NCI-H1105 treated with DMSO at 0.1 percent for 48 hours (cell line): ENCODE measurements around the gene SH2D3C.

ENCODE experiments used
- DNase-seq: peaks from one replicate; lab custom pipeline; 2025; lab: John Stamatoyannopoulos, UW

SH2D3C gene

DNA sequence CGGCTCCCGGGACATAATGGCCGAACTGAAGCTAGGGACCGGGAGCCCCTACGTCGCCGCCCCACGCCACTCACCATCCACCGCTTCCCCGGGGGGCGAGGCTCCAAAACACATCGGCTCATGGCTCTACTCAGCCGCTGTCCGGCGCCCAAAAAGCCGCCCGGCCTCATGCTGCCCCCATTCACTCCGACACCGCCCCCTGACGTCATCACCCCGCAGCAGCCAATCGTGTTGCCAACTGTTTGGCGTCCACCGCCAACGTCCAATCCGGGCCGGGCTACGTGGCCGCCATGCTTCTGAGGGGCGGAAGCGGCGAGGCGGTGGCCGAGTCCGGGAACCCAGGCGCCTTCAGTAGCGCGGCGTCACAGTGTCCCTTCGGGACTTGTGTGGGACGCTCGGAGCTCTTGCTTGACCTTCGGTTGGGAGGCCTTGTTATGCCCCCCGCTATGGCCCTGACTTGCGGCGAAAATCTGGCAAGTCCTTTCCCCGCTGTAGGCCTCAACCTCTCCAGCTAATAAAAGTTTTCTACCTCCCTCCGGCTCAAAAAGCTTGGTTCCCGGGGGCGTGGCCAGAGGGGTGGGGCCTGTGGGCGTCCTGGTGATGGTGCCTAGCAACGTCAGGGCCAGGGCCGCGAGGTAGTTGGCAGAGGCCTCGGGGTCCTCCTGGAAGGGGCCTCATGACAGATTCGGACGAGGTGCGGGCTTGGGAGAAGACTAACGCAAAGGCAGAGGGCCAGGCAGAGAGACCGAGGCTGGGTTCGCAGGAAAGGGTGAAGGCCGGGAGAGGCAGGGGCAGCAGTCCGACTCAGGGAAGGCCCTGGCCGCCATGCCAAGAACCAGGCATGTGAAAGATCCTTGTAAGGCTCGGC, 62.8 kb downstream of the SH2D3C start, which contains the start of the genes PTRH1 and TTC16:
Gene PTRH1 (minus strand): TSS at position 194 of the 868 bp plus-strand sequence. CDS start 24 bp downstream, at position 170.
Gene TTC16 (plus strand): TSS at position 610 of the 868 bp plus-strand sequence. CDS start 67 bp downstream, at position 677.
- peak; percentile 87 for DNase-seq

DNA sequence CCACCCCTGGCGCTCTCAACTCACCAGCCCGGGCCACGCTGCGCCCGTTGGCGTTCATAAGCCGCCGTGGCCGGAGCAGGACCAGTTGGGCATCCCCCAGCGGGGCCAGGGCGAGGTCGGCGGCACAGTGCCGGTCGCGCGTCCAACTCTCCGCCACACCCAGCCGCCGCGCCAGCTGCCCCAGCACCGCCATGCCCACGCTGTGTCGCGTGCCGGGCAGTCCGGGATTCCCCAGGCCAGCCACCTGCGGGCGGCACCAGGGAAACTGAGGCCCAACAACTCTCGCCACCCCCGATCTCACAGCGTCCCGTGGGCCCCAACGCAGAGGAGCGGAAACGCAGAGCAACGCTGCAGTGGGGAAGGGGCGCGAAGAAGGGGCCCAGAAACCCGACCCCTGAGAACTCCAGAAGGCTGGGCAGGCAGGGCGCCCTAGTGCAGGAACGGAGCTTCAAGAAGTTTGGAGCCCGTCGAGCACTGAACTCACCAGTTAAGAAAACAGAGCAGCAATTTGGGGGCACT, 63.5 kb downstream of the SH2D3C start:
- no peak for DNase-seq

DNA sequence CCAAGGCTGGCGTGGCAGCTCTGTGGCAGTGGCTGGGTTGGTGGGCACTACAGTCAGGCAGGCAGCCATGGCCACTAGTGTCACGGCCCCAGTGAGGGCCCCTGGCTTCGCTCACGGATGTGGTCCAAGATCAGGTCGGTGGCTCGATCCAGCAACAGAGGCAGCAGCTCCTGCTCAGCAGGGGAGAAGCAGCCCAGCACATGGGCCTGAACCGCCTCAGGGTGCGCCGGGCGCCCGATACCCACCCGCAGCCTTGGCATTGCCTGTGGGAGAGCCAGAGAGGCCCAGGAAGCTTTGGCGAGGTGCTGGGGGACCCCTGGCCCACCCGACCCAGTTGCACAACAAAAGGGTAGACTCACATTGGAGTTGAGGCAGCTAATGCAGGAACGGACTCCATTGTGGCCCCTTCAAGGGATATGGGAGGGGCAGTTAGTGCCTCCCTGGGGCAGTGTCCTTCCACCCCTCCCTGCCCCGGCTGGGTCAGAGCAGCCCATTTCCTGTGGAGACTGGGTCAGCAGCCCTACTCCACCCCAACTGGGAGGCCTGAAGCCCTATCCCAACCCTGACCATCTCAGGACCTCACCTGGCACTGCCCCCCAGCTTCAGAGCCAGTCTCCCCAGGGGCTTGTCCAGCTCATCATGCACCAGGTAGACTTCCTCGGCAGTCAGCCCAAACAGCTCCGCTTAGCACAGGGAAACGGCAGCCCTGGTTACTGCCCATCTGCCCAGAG, 64.3 kb downstream of the SH2D3C start:
- no peak for DNase-seq

DNA sequence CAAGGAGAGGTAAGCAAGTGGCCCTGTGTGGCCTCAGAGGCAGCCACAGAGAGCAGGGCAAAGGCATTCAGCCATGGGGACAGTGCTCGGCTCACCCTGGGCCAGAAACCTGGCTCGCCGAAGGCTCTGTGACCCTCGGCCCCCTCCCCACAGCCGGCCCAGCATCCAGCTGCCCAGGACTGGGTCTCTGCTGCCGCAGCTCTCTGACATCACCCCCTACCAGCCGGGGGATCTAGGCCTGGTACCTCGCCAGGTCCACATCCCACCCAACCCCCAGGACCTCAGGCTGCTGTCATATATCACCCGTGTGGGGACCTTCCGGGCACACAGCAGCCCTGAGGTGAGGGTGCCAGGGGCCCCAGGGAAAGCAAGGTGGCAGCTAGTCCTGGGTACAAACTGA, 65.6 kb downstream of the SH2D3C start:
- DNase-seq: no peak

DNA sequence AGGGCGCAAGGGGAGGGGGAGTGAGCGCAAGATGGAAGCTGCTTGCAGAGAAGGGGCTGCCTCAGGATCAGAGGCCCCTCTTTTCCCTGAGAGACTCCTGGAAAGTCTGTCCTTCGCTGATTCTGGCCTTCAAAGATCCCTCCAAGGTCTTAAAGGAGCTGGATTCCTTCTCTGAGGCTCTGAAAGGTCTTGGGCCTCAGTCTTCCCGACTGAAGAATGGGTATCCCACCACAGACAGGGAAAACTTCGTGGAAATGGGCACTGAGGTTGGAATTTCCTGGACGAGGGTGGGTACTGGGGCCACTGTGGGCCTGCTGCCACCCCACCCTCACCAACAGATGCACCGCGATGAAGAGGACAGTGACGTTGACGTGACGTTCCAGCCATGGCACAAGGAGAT, 66.1 kb downstream of the SH2D3C start:
- no peak for DNase-seq

DNA sequence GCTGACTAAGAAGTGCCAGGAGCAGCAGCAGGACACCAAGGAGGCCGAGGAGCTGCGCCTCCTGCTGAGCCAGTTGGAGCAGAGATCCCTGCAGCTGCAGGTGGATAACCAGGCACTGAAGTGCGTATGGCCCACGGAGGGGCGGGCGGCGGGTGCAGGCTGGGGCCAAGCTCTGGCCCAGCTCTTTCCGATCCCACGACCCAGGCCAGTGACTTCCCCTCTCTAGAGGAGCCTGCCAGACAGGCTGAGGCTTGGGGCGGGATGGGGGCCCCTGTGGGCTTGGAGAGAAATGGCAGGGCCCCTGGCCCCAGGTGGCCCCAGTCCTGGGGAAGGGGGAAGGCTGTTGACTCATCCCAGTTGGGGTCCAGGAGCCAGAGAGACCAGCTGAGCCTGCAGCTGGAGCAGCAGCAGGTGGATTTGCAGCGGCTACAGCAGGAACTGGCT, 66.6 kb downstream of the SH2D3C start:
- no peak for DNase-seq

DNA sequence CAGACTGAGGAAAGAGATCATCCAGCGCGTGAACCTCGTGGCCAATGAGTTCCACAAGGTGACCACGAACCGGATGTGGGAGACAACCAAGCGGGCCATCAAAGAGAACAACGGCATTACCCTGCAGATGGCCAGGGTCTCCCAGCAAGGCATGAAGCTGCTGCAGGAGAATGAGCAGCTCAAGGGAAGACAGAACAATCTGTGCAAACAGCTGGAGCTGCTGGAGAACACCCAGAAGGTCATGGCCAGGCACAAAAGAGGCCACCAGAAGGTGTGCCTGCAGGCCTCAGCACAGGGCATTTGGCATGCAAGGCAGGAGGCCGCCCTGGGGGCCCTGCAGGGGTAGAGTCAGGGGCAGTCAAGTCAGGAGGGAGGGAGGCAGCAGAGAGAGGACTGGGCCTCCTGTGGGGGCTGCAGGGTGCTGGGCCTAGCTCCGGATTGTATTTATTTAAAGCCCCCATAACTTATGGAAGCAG, 67.2 kb downstream of the SH2D3C start:
- DNase-seq: no peak

DNA sequence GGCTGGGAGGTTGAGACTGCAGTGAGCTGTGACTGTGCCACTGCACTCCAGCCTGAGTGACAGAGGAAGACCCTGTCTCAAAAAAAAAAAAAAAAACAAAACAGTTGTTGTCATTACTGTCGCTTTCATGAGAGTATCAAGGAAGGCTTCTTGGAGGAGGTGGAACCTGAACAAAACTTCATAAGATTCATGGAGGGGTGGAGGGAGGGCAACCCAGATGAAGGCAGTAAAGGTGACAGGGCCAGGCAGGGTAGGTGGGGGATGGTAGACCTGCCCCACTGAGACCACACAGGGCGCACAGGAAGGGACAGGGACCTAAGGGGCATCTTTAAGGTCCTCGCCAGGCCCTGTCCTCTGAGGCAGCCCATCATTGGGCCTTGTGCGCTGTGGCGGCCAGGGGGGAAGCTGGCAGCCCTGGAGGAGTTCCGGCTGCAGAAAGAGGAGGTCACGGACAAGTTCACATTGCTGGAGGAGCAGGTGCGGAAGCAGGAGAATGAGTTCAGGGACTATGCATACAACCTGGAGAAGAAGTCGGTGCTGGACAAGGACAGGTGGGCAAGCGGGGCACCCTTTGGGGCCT, 68.2 kb downstream of the SH2D3C start:
- DNase-seq: no peak

DNA sequence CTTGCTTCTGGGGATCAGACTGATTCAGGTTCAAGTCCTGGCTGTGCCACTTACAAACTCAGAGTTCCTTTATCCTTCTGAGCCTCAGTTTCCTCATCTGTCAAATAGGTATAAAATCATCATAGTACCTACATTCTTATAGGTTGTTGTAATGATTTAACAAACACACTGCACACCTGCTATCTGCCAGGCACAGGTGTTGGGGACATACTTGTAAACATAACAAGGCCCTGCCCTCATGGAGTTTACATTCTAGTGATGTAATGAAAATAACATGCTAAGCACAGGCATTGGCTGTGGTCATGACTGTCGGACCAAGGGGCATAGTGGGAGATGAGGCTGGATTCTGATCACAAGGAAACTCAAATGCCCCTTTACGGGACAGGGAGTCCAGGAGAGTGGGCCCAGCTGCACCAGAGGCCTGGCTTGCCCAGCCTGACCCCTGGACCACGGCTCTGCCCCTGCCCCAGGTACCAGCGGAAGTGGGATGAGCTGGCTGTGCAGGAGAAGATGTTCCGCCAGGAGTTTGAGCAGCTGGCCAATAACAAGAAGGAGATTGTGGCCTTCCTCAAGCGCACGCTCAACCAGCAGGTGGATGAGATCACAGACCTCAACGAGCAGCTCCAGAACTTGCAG, 69.4 kb downstream of the SH2D3C start:
- DNase-seq: no peak

DNA sequence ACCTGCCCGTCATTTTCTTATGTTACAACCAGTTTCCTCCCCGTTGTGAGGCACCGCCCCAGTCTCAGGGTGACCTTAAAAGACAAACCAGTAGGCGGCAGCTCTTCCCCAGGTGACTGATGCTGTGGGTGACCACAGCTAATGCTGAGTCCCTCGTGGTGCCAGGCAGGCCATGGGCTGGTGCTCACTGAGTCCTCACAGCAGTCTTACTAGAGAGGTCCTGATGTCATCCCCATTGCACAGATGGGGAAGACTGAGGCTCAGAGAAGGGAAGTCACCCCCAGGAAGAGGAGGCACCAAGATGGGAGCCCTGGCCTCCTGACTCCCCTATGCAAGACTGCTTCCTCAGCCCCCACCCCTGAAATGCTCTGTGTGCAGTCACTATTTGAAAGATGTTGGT, 70.7 kb downstream of the SH2D3C start:
- no peak for DNase-seq

DNA sequence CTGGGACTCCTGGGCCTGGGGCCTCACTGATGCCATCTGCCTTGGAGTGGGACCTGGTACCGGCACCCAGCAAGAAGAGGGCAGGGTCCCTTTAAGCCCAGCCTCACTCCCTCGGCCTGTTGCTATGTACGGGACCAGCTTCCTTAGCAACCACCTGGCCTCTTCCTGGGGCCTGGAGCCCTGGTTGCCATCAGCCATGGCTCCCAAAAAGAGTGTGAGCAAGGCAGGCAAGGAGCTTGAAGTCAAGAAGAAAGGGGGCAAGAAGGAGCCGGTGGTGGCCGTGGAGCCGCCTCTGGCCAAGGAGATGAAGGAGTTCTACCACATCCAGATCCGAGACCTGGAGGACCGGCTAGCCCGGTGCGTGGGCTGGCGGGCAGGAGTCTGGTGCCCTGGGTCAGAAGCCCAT, 71.6 kb downstream of the SH2D3C start, which contains the start of gene CFAP157:
Gene CFAP157 (plus strand): TSS at position 153 of the 406 bp plus-strand sequence. CDS start 44 bp downstream, at position 197.
- no peak for DNase-seq

DNA sequence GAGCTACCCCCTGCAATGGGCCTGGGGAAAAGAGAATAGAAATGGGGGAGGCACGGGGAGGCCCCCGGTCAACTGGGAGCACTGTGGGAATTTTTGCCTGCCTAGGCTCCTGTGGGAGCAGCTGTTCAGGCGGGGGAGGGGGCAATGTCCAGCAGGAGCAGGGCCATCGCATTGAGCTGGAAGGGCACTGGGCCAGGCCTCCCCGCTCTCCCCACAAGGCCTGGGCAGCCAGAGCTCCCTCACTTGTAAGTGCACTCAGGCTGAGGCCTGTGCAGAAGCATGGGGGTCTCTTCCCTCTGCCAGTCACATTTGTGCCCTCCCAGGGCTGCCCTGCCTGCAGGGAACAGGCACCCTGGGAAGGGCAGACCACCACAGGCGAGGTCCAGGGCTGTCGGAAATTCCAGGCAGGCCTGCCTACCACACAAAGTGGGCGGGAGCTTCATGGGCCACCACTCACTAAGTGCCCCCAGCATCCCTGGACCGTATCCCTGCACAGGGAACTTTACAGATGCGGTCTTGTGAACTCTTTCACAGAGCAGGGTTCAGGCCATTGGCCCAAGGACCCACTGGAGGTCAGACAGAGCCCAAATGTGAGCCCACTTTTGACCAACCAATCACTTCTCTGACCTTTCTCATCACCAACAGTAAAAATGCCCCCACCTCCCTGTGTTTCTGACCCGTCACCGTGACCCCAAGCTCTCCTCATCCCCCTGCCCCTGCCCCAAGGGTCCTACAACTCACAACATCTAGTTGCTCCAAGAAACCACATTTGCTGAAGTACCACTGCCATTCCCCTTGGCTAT, 72.7 kb downstream of the SH2D3C start:
- DNase-seq: no peak

DNA sequence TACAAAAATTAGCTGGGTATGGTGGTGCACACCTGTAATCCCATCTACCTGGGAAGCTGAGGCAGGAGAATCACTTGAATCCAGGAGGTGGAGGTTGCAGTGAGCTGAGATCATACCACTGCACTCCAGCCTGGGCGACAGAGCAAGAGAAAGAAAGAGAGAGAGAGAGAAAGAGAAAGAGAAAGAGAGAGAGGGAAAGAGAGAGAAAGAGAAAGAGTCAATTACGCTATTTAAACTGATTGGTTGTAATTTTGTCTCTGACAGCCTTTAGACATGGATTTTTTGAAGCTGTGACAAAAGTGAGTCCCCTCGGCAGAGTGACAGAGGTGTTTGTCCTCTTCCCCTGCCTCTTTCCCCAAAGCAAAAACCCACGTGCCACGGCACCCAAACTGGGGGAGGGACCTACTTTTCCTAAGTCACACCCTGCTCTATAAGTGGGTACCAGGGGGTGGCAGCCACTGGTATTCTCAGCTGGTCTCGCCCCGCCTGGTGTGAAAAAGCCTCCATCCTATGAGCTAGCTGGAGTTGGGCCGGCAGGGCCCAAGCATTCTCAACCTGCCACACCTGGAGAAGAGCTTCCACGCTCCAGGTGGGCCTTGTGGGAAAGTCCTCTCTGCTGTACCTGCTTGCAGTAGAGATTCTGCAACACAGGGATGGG, 75.0 kb downstream of the SH2D3C start:
- no peak for DNase-seq

DNA sequence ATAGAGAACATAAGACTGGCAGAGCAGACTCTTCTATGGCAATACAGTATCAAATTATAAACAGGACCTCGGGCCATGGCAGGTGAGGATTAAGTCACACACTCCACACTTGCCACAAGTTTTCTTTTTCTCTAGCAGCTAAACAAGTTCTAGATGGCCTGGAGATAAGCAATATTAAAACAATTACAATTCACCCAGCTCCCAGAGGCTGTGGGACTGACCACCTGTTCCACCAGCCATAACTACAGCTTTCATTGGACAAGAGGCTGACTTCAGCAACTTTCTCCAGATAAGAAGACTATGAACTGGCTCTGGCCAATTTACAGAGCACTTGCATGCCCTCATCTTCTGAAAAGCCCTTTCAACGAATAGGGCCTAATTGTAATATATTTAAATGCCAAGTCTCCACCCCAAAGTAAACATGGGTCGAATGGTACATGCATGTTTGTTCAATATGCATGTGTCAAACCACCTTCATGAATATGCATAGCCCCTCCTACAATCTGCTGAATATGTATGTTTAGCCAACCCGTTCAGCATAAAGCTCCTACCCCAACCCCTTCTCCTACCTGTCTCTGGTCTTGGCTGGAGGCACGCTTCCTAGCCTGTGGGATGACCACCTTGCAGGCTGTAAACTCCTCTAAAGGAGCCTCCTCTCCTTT, 77.7 kb downstream of the SH2D3C start:
- no peak for DNase-seq

DNA sequence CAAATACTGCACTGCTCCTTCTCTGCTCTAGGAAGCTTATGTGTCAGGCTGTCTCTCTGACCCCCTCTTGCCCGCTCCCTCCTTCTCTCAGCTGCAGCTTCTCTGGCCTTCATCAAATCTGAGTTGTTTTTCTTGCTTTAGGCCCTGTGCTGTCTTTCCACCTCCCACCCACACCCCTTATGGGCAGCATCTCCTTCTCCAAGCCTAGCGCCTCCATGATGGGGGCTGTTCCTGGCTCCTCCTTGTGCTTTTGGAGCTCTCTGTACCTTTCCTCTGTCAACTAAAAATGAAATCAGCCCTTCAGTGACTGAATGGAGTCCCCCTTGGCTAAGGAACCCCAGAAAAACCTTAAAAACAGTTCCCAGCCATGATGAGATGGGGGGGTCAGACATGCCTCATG, 78.3 kb downstream of the SH2D3C start:
- no peak for DNase-seq

DNA sequence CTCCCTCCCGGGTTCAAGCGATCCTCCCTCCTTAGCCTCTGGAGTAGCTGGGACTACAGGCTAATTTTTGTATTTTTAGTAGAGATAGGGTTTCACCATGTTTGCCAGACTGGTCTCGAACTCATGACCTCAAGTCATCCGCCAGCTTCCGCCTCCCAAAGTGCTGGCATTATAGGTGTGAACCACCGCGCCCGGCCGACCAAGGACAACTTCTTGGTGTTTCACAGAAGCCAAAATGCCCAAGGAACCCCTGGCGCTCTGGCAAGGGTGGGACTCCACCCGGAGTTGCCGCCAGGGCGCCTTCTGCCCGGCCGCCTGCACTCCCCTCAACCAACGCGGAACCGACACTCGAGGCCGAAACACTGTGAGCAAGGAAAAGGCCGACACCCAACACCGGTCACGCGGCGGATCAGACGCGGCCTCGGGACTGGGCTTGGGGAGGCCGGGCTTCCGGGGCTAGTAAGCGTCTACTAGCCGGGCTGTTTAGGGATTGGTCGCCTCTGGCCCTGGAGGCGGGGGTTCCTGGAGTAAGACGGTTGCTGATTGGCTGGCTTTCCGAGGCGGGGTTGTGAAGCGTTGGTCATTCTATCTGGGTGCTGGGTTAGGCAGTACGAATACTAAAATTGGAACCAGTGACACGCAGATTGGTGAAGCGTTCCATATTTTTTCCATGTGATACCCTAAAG, 79.3 kb downstream of the SH2D3C start:
- DNase-seq: no peak

DNA sequence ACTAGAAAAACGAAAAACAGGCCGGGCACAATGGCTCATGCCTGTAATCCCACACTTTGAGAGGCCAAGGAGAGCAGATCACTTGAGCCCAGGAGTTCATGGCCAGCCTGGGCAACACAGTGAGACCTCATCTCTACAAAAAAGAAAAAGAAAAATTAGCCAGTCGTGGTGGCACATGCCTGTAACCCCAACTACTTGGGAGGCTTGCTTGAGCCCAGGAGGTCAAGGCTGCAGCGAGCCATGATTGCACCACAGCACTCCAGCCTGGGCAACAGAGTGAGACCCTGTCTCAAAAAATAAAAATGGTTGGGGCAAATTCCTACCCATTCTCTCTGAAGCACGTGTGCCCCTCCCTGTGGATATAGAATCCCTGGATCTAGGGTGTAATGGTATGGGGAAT, 80.1 kb downstream of the SH2D3C start:
- no peak for DNase-seq

DNA sequence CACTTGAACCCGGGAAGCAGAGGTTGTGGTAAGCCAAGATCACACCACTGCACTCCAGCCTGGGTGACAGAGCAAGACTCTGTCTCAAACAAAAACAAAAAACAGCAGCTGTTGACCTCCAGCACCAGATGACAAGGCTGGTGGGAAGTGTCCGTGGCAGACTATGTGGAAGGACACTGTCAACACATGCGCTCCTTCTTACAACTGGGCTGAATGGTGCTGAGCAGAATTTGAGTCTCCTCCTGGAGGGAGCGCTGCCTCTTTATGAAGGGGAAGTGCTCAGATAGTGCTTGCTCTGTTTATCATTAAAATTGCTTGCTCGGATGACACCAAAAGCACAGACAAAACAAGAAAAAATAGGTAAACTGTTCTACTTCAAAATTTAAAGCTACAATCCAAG, 80.9 kb downstream of the SH2D3C start:
- no peak for DNase-seq
